Neutrophil (primary cell): ENCODE data around the gene LRFN2.

Source experiments
- H3K27ac ChIP-seq: fragments of 200-600 bp; sonication (generic); 2 replicates; pipeline ENCODE4 v1.5.1; 2016; ENCODE audit warnings: mild to moderate bottlenecking, moderate library complexity
- H3K27me3 ChIP-seq: fragments of 200-600 bp; sonication (generic); 2 replicates; pipeline ENCODE4 v1.6.0; 2016; ENCODE audit warnings: mild to moderate bottlenecking
- H3K36me3 ChIP-seq: fragments of 200-600 bp; sonication (generic); 2 replicates; pipeline ENCODE4 v1.5.1; 2017
- H3K4me1 ChIP-seq, 2 experiments: fragments of 200-600 bp in 1 of 2; sonication (generic) in 1 of 2; 1 replicate in 1 of 2; 2 replicates in 1 of 2; pipeline versions ENCODE4 v1.5.1 to v1.6.1; 2013 to 2016; ENCODE audit warnings: low read depth in 1 of 2, low read length in 1 of 2, mild to moderate bottlenecking in 1 of 2, moderate library complexity in 1 of 2; ENCODE audit not compliant: control insufficient read depth in 1 of 2, insufficient read depth in 1 of 2
- H3K4me3 ChIP-seq, 2 experiments: fragments of 200-600 bp in 1 of 2; sonication (generic) in 1 of 2; 1 replicate in 1 of 2; 2 replicates in 1 of 2; pipeline ENCODE4 v1.5.1; 2013 to 2016; ENCODE audit warnings: low read depth in 1 of 2, low read length in 1 of 2, mild to moderate bottlenecking in 1 of 2, moderate library complexity in 1 of 2
- H3K9me3 ChIP-seq: fragments of 200-600 bp; sonication (generic); 2 replicates; pipeline ENCODE4 v1.5.1; 2016
- CTCF ChIP-seq: fragments of 200-600 bp; sonication (generic); IDR thresholded peaks from 2 replicates; pipeline ENCODE4 v1.5.1; 2016; ENCODE audit warnings: antibody characterized with exemption

The LRFN2 gene

GRCh38 chr6:40541556-40542174 lies 45.5 kb downstream of the LRFN2 start:
- H3K27ac ChIP-seq: no peak overlapping the region
- peaks cover 4% of the 10 kb centered on the region for H3K27me3 ChIP-seq
- no peaks in the 10 kb centered on the region for H3K36me3 ChIP-seq
- no peaks in the 10 kb centered on the region for H3K4me1 ChIP-seq
- no peak overlapping the region for H3K4me3 ChIP-seq
- H3K9me3 ChIP-seq: no peaks in the 10 kb centered on the region
- TF ChIP-seq CTCF: no peak

GRCh38 chr6:40540790-40541189 lies 46.4 kb downstream of the LRFN2 start:
- no peak for TF ChIP-seq CTCF
- H3K36me3 ChIP-seq: no peaks in the 10 kb centered on the region
- no peaks in the 10 kb centered on the region for H3K9me3 ChIP-seq
- peaks cover 4% of the 10 kb centered on the region for H3K27me3 ChIP-seq
- no peak overlapping the region for H3K27ac ChIP-seq
- H3K4me1 ChIP-seq: no peaks in the 10 kb centered on the region
- no peak overlapping the region for H3K4me3 ChIP-seq

GRCh38 chr6:40539853-40540252 lies 47.3 kb downstream of the LRFN2 start:
- Histone ChIP-seq H3K4me3 (no peak overlapping the region), H3K9me3 (no peaks in the 10 kb centered on the region), H3K27ac (no peak overlapping the region), H3K36me3 (no peaks in the 10 kb centered on the region), H3K4me1 (no peaks in the 10 kb centered on the region), H3K27me3 (peaks cover 4% of the 10 kb centered on the region)
- no peak for TF ChIP-seq CTCF

- TF ChIP-seq CTCF: no peak
- Histone ChIP-seq H3K9me3 (no peaks in the 10 kb centered on the region), H3K4me3 (no peak overlapping the region), H3K4me1 (no peaks in the 10 kb centered on the region), H3K27ac (no peak overlapping the region), H3K27me3 (peaks cover 4% of the 10 kb centered on the region), H3K36me3 (no peaks in the 10 kb centered on the region)
These were observed 48.6 kb downstream of the LRFN2 start for GRCh38 chr6:40538556-40538955.

- H3K4me3 ChIP-seq: no peak overlapping the region
- no peaks in the 10 kb centered on the region for H3K4me1 ChIP-seq
- H3K36me3 ChIP-seq: no peaks in the 10 kb centered on the region
- H3K27me3 ChIP-seq: peaks cover 4% of the 10 kb centered on the region
- H3K27ac ChIP-seq: no peak overlapping the region
- no peaks in the 10 kb centered on the region for H3K9me3 ChIP-seq
- no peak for TF ChIP-seq CTCF
These were observed 49.7 kb downstream of the LRFN2 start for GRCh38 chr6:40537446-40537845.

GRCh38 chr6:40536442-40536841 lies 50.7 kb downstream of the LRFN2 start:
- no peaks in the 10 kb centered on the region for H3K9me3 ChIP-seq
- H3K27ac ChIP-seq: no peak overlapping the region
- no peak for TF ChIP-seq CTCF
- no peaks in the 10 kb centered on the region for H3K4me1 ChIP-seq
- no peaks in the 10 kb centered on the region for H3K36me3 ChIP-seq
- H3K27me3 ChIP-seq: peaks cover 4% of the 10 kb centered on the region
- no peak overlapping the region for H3K4me3 ChIP-seq
